ENCODE measurements around the gene SCUBE3. TPM values are rescaled to one million over a fixed set of nuclear protein-coding genes. Genes with fewer than 3 reads are reported as not detected.

SCUBE3 gene
- total RNA-seq, 2 donors from 2014 or later, result 2.0 to 3.4 TPM

DNA sequence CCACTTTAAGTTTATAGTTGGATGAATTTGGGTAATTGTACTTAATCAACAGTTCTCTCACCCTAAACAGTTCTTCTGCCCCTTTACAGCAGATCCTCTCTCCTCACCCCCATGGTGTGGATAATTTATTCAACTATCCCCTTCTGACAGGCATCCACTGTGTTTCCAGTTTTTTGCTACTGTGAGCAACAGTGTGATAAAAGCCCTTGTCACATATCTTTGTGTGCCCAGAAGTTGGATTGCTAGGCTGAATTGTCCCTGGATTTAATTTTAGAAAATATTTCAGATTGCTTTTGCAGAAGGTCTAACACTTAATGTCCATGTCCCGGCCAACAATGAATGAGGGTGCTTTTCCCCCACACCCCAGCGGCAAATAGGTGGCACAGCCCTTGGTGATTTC is 30.5 kb upstream of the SCUBE3 start:
- Histone ChIP-seq H3K9me3 (no peaks in the 10 kb centered on the region), H3K27ac (no peak overlapping the region), H3K4me1 (replicated peaks) (no peaks in the 10 kb centered on the region), H3K4me3 (no peak overlapping the region), H3K36me3 (no peaks in the 10 kb centered on the region), H3K27me3 (replicated peaks; ENCODE audit: insufficient read depth) (no peaks in the 10 kb centered on the region)
- intact Hi-C loops (cut with DNase I), result no loop called here
- 87% methylated on average over 2 of the region's 2 CpGs for WGBS
- TF ChIP-seq CTCF (IDR thresholded peaks at IDR 0.05), result no peak
- no peak for TF ChIP-seq POLR2A (IDR thresholded peaks at IDR 0.05)
- no peak for DNase-seq (ENCODE audit: low spot score)

GRCh38 chr6:35183935-35184334 is 29.8 kb upstream of the SCUBE3 start:
- Histone ChIP-seq H3K36me3 (no peaks in the 10 kb centered on the region), H3K27ac (no peak overlapping the region), H3K4me3 (no peak overlapping the region), H3K9me3 (no peaks in the 10 kb centered on the region), H3K27me3 (replicated peaks; ENCODE audit: insufficient read depth) (no peaks in the 10 kb centered on the region), H3K4me1 (replicated peaks) (no peaks in the 10 kb centered on the region)
- no peak for TF ChIP-seq POLR2A (IDR thresholded peaks at IDR 0.05)
- TF ChIP-seq POLR2AphosphoS5 (IDR thresholded peaks at IDR 0.05), result no peak
- TF ChIP-seq CTCF (IDR thresholded peaks at IDR 0.05), result no peak
- WGBS, result 100% methylated on average over 2 of the region's 2 CpGs
- intact Hi-C loops (cut with DNase I), result no loop called here
- DNase-seq (ENCODE audit: low spot score), result no peak

DNA sequence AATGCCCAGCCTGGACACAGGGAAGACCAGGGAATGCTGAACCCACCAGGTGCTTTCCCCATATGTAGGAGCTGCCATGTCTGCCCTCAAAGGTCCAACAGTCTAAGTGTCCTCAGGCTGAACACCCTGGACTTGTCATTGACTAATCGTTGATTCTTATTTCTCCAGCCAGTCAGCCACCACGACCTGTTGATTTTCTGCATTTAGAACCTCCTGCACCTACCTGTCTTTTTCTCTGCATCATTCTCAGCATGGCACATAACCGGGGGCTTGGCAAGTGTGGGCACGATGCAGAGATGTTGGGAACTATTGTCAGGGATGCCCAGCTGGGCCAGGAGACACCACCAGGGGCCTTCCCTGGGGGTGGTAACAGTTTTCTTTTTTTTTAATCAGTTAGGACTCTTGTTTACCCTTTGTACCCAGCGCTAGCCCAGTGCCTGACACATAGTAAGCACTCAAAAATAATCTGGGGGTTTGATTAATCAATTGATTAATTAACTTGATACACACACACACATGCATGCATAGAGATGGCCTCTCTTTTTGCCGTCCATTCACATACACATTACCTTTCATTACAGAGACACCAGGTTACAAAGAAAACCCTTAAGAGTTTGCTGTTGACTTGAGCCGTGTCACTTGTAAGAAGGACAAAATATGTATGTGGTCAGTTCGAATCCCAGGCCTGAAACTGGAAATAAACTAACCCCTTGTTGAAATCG is 29.0 kb upstream of the SCUBE3 start:
- Histone ChIP-seq H3K9me3 (no peaks in the 10 kb centered on the region), H3K4me3 (no peak overlapping the region), H3K27me3 (replicated peaks; ENCODE audit: insufficient read depth) (no peaks in the 10 kb centered on the region), H3K27ac (no peak overlapping the region), H3K4me1 (replicated peaks) (no peaks in the 10 kb centered on the region), H3K36me3 (no peaks in the 10 kb centered on the region)
- intact Hi-C loops (cut with DNase I), result no loop called here
- TF ChIP-seq POLR2A (IDR thresholded peaks at IDR 0.05) (no peak), CTCF (IDR thresholded peaks at IDR 0.05) (no peak), POLR2AphosphoS5 (IDR thresholded peaks at IDR 0.05) (no peak)
- no peak for DNase-seq (ENCODE audit: low spot score)
- WGBS, result 54% methylated on average over 9 of the region's 9 CpGs

DNA sequence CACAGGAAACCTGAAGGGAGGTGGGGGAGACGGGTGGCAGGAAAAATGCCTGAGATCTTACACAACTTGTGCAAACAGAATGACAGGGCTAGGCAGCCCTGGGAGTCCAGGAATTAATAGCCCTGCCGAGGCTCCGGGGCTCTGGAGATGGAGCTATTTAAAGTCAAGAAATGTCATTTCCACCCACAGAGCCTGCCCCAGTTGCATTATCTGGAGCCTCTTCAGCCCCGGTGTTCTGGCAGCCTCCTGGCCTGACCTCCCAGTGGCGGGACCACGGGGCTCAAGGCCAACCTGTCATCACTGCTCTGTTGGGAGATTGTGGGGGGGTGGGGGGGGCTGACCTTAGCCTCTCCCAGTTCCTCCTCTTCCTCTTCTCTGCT is 28.5 kb upstream of the SCUBE3 start:
- Histone ChIP-seq H3K4me3 (no peak overlapping the region), H3K27ac (no peak overlapping the region), H3K4me1 (replicated peaks) (no peaks in the 10 kb centered on the region), H3K36me3 (no peaks in the 10 kb centered on the region), H3K9me3 (no peaks in the 10 kb centered on the region), H3K27me3 (replicated peaks; ENCODE audit: insufficient read depth) (no peaks in the 10 kb centered on the region)
- DNase-seq (ENCODE audit: low spot score), result no peak
- WGBS, result 11% methylated on average over 6 of the region's 6 CpGs
- intact Hi-C loops (cut with DNase I), result no loop called here
- TF ChIP-seq POLR2AphosphoS5 (IDR thresholded peaks at IDR 0.05) (no peak), CTCF (IDR thresholded peaks at IDR 0.05) (no peak), POLR2A (IDR thresholded peaks at IDR 0.05) (no peak)

GRCh38 chr6:35185971-35186370 is 27.8 kb upstream of the SCUBE3 start:
- DNase-seq (ENCODE audit: low spot score), result no peak
- Histone ChIP-seq H3K27me3 (replicated peaks; ENCODE audit: insufficient read depth) (no peaks in the 10 kb centered on the region), H3K4me1 (replicated peaks) (no peaks in the 10 kb centered on the region), H3K36me3 (no peaks in the 10 kb centered on the region), H3K9me3 (no peaks in the 10 kb centered on the region), H3K4me3 (no peak overlapping the region), H3K27ac (no peak overlapping the region)
- intact Hi-C loops (cut with DNase I), result no loop called here
- WGBS, result 35% methylated on average over 1 of the region's 1 CpG
- TF ChIP-seq POLR2AphosphoS5 (IDR thresholded peaks at IDR 0.05) (no peak), CTCF (IDR thresholded peaks at IDR 0.05) (no peak), POLR2A (IDR thresholded peaks at IDR 0.05) (no peak)

Data from prostate gland (tissue), 2 donors.